ENCODE results near the gene RHEX. TPM values are rescaled to one million over a fixed set of nuclear protein-coding genes. Genes with fewer than 3 reads are reported as not detected.
"Not testable (repeated sequence)": the region's sequence is repeated elsewhere in the genome, so short reads cannot be mapped to it uniquely, and the experiment has no call there.

Gene RHEX
- total RNA-seq, 2 experiments from 2014 or later: not detected

DNA sequence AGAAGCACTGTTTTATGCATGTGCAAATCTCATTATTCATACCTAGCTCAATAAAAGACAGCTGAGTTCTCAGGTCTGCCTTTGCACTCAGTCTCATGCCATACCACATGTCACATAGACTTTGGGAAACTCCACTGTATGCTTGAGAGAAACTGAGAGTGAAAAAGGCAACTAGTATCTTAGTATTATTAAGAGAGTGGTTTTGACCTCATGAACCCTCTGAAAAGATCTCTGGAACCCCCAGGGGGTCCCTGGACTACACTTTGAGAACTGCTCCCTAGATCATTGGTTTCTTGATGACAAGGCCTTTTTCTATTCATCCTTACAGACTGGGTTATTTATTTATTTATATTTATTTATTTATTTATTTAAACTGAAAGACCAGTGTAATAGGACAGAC lies 3.7 kb upstream of the RHEX start:
- no peak overlapping the region for H3K4me3 Mint-ChIP-seq
- H3K9me3 ChIP-seq (ENCODE audit: control insufficient read depth in 1 of 2, insufficient read depth in 1 of 2, low read length in 2 of 2): peaks cover 0 to 3% of the 10 kb centered on the region in 2 experiments
- H3K36me3 ChIP-seq (ENCODE audit: insufficient read depth, low read length): no peaks in the 10 kb centered on the region
- TF ChIP-seq, protein P1, sequence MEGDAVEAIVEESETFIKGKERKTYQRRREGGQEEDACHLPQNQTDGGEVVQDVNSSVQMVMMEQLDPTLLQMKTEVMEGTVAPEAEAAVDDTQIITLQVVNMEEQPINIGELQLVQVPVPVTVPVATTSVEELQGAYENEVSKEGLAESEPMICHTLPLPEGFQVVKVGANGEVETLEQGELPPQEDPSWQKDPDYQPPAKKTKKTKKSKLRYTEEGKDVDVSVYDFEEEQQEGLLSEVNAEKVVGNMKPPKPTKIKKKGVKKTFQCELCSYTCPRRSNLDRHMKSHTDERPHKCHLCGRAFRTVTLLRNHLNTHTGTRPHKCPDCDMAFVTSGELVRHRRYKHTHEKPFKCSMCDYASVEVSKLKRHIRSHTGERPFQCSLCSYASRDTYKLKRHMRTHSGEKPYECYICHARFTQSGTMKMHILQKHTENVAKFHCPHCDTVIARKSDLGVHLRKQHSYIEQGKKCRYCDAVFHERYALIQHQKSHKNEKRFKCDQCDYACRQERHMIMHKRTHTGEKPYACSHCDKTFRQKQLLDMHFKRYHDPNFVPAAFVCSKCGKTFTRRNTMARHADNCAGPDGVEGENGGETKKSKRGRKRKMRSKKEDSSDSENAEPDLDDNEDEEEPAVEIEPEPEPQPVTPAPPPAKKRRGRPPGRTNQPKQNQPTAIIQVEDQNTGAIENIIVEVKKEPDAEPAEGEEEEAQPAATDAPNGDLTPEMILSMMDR (IDR thresholded peaks at IDR 0.05): no peak
- H3K4me3 ChIP-seq (ENCODE audit: low read length): no peak overlapping the region
- peaks cover 29% of the 10 kb centered on the region for H3K4me1 Mint-ChIP-seq (ENCODE audit: low read depth)
- H3K9me3 Mint-ChIP-seq: no peaks in the 10 kb centered on the region
- no peak overlapping the region for H3K27ac ChIP-seq (ENCODE audit: low read depth in 1 of 2, low read length in 2 of 2)
- ChIA-PET POLR2A (no interaction called here), CTCF (no interaction called here)
- H3K4me1 ChIP-seq (ENCODE audit: insufficient read depth, low read length): peaks cover 19% of the 10 kb centered on the region
- intact Hi-C loops (cut with DNase I, micrococcal nuclease): no loop called here
- no peaks in the 10 kb centered on the region for H3K36me3 Mint-ChIP-seq (ENCODE audit: low read depth)
- H3K27ac Mint-ChIP-seq: no peak overlapping the region
- H3K27me3 Mint-ChIP-seq: no peaks in the 10 kb centered on the region
- H3K27me3 ChIP-seq (ENCODE audit: control insufficient read depth in 1 of 2, insufficient read depth in 2 of 2, low read length in 2 of 2): no peaks in the 10 kb centered on the region
- DNase-seq: no peak
- ATAC-seq (ENCODE audit: poor library complexity): no peak

GRCh38 chr1:206049919-206050600 lies 2.9 kb upstream of the RHEX start:
- Histone ChIP-seq H3K4me1 (ENCODE audit: insufficient read depth, low read length) (peaks cover 19% of the 10 kb centered on the region), H3K36me3 (ENCODE audit: insufficient read depth, low read length) (no peaks in the 10 kb centered on the region), H3K27me3 (ENCODE audit: control insufficient read depth in 1 of 2, insufficient read depth in 2 of 2, low read length in 2 of 2) (no peaks in the 10 kb centered on the region), H3K4me3 (ENCODE audit: low read length) (no peak overlapping the region), H3K27ac (ENCODE audit: low read depth in 1 of 2, low read length in 2 of 2) (no peak overlapping the region), H3K9me3 (ENCODE audit: control insufficient read depth in 1 of 2, insufficient read depth in 1 of 2, low read length in 2 of 2) (peaks cover 0 to 3% of the 10 kb centered on the region in 2 experiments)
- H3K36me3 Mint-ChIP-seq (ENCODE audit: low read depth): no peaks in the 10 kb centered on the region
- H3K4me3 Mint-ChIP-seq: no peak overlapping the region
- H3K9me3 Mint-ChIP-seq: no peaks in the 10 kb centered on the region
- H3K27ac Mint-ChIP-seq: no peak overlapping the region
- peaks cover 29% of the 10 kb centered on the region for H3K4me1 Mint-ChIP-seq (ENCODE audit: low read depth)
- DNase-seq (no peak), ATAC-seq (ENCODE audit: poor library complexity) (no peak)
- H3K27me3 Mint-ChIP-seq: no peaks in the 10 kb centered on the region
- TF ChIP-seq, protein P1 (IDR thresholded peaks at IDR 0.05): no peak
- ChIA-PET CTCF (no interaction called here), POLR2A (interaction anchor here (0.6 kb wide), 1 partner anchor 495 kb away, joined by 3 read pairs; no protein-coding TSS in a partner anchor)
- intact Hi-C loops (cut with DNase I, micrococcal nuclease): no loop called here

GRCh38 chr1:206050655-206051235 lies 2.2 kb upstream of the RHEX start:
- DNase-seq: peak in 10 of 14 experiments; percentile 1 to 81 (median 24)
- Histone ChIP-seq H3K4me3 (ENCODE audit: low read length) (no peak overlapping the region), H3K27ac (ENCODE audit: low read depth in 1 of 2, low read length in 2 of 2) (peak overlapping the region; percentile 3 to 33), H3K4me1 (ENCODE audit: insufficient read depth, low read length) (peaks cover 19% of the 10 kb centered on the region), H3K36me3 (ENCODE audit: insufficient read depth, low read length) (no peaks in the 10 kb centered on the region), H3K27me3 (ENCODE audit: control insufficient read depth in 1 of 2, insufficient read depth in 2 of 2, low read length in 2 of 2) (no peaks in the 10 kb centered on the region), H3K9me3 (ENCODE audit: control insufficient read depth in 1 of 2, insufficient read depth in 1 of 2, low read length in 2 of 2) (peaks cover 0 to 3% of the 10 kb centered on the region in 2 experiments)
- intact Hi-C loops (cut with DNase I, micrococcal nuclease): no loop called here
- Mint-ChIP-seq H3K27me3 (no peaks in the 10 kb centered on the region), H3K27ac (peak overlapping the region; percentile 52), H3K4me3 (no peak overlapping the region), H3K36me3 (ENCODE audit: low read depth) (no peaks in the 10 kb centered on the region), H3K9me3 (no peaks in the 10 kb centered on the region), H3K4me1 (ENCODE audit: low read depth) (peaks cover 29% of the 10 kb centered on the region)
- TF ChIP-seq, protein P1 (IDR thresholded peaks at IDR 0.05): no peak
- ChIA-PET POLR2A (interaction anchor here (0.6 kb wide), 1 partner anchor 495 kb away, joined by 3 read pairs; no protein-coding TSS in a partner anchor), CTCF (no interaction called here)
- peak; percentile 88 for ATAC-seq (ENCODE audit: poor library complexity)

DNA sequence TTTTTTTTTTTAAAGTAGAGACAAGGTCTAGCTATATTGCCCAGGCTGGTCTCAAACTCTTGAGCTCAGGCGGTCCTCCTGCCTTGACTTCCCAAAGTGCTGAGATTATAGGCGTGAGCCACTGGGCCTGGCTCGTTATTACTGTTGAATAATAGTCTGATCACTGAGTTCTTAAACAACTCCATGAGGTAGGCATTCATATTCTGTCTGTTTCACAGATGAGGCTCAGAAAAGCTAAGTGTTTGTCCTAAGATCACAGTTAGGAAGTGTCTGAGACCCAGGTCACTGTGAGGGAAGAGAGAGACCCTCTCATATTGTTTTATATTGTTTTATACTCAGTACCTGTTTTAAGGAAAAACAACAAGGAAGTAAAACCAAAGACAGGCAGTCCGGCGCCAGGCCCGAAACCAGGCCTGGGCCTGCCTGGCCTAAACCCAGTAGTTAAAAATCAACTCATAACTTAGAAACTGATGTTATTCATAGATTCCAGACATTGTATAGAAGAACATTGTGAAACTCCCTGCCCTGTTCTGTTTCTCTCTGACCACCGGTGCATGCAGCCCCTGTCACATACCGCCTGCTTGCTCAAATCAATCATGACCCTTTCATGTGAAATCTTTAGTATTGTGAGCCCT lies 625 bp upstream of the RHEX start:
- H3K9me3 ChIP-seq (ENCODE audit: control insufficient read depth in 1 of 2, insufficient read depth in 1 of 2, low read length in 2 of 2); H3K27me3 ChIP-seq (ENCODE audit: control insufficient read depth in 1 of 2, insufficient read depth in 2 of 2, low read length in 2 of 2); H3K27ac Mint-ChIP-seq; H3K36me3 ChIP-seq (ENCODE audit: insufficient read depth, low read length); H3K4me3 ChIP-seq (ENCODE audit: low read length); H3K9me3 Mint-ChIP-seq; H3K36me3 Mint-ChIP-seq (ENCODE audit: low read depth); intact Hi-C loops (cut with DNase I, micrococcal nuclease); H3K4me3 Mint-ChIP-seq; ATAC-seq (ENCODE audit: poor library complexity); H3K27me3 Mint-ChIP-seq; H3K27ac ChIP-seq (ENCODE audit: low read depth in 1 of 2, low read length in 2 of 2); CTCF ChIA-PET; POLR2A ChIA-PET; DNase-seq: not testable (repeated sequence)
- H3K4me1 Mint-ChIP-seq (ENCODE audit: low read depth): peaks cover 29% of the 10 kb centered on the region
- peaks cover 19% of the 10 kb centered on the region for H3K4me1 ChIP-seq (ENCODE audit: insufficient read depth, low read length)

DNA sequence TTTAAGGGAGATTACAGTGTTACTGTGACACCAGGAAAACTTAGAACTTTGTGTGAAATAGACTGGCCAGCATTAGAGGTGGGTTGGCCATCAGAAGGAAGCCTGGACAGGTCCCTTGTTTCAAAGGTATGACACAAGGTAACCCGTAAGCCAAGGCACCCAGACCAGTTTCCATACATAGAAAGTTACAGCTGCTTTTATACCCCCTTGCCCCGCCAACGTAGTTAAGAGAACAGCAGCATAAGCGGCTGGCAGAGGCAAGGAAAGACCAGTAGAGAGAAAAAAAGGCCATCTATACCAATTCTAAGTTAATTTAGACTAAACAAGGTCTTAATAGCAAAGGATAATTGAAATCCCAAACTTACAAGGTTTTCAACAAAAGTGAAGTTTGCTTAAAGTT lies 643 bp downstream of the RHEX start:
- not testable (repeated sequence) for H3K27ac ChIP-seq (ENCODE audit: low read depth in 1 of 2, low read length in 2 of 2)

More for the DNA sequence above, 643 bp downstream of the RHEX start:
- H3K4me1 ChIP-seq (ENCODE audit: insufficient read depth, low read length): peaks cover 19% of the 10 kb centered on the region
- H3K27ac Mint-ChIP-seq; H3K27me3 ChIP-seq (ENCODE audit: control insufficient read depth in 1 of 2, insufficient read depth in 2 of 2, low read length in 2 of 2); H3K9me3 ChIP-seq (ENCODE audit: control insufficient read depth in 1 of 2, insufficient read depth in 1 of 2, low read length in 2 of 2); H3K36me3 Mint-ChIP-seq (ENCODE audit: low read depth); H3K4me3 Mint-ChIP-seq; H3K27me3 Mint-ChIP-seq; H3K36me3 ChIP-seq (ENCODE audit: insufficient read depth, low read length); DNase-seq; H3K9me3 Mint-ChIP-seq; POLR2A ChIA-PET; CTCF ChIA-PET; ATAC-seq (ENCODE audit: poor library complexity); H3K4me3 ChIP-seq (ENCODE audit: low read length); intact Hi-C loops (cut with DNase I, micrococcal nuclease): not testable (repeated sequence)
- peaks cover 29% of the 10 kb centered on the region for H3K4me1 Mint-ChIP-seq (ENCODE audit: low read depth)
